ENCODE data around the gene ATP6V1F.

- TF ChIP-seq, protein P1, sequence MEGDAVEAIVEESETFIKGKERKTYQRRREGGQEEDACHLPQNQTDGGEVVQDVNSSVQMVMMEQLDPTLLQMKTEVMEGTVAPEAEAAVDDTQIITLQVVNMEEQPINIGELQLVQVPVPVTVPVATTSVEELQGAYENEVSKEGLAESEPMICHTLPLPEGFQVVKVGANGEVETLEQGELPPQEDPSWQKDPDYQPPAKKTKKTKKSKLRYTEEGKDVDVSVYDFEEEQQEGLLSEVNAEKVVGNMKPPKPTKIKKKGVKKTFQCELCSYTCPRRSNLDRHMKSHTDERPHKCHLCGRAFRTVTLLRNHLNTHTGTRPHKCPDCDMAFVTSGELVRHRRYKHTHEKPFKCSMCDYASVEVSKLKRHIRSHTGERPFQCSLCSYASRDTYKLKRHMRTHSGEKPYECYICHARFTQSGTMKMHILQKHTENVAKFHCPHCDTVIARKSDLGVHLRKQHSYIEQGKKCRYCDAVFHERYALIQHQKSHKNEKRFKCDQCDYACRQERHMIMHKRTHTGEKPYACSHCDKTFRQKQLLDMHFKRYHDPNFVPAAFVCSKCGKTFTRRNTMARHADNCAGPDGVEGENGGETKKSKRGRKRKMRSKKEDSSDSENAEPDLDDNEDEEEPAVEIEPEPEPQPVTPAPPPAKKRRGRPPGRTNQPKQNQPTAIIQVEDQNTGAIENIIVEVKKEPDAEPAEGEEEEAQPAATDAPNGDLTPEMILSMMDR (conservative IDR thresholded peaks at IDR 0.05; ENCODE audit: low read length): no peak
- TF ChIP-seq EZH2phosphoT487 (IDR thresholded peaks at IDR 0.05; ENCODE audit: borderline replicate concordance, low read depth, low read length): no peak
Measured at GRCh38 chr7:128853799-128854198, 8.9 kb upstream of the ATP6V1F start.

Data from OCI-LY7 (cell line).